Prostate gland (tissue), 2 donors: Measurements from ENCODE around the gene BDH1.

Experiments
- POLR2AphosphoS5 ChIP-seq: sonication (generic); formaldehyde crosslinking; IDR thresholded peaks from one replicate; pipeline ENCODE4 v1.6.1; 2017; ENCODE audit warnings: antibody characterized with exemption
- TF ChIP-seq, protein P1 (sequence below), 4 experiments: fragments of 200-600 bp in 2 of 4; fragments of 450-650 bp in 2 of 4; sonication (generic) in 2 of 4; IDR thresholded peaks; 1 replicate in 3 of 4; 2 replicates in 1 of 4; pipeline ENCODE4 v1.5.1; 2016 to 2019; ENCODE audit warnings: antibody characterized with exemption in 4 of 4, mild to moderate bottlenecking in 2 of 4, moderate library complexity in 2 of 4

DNA sequence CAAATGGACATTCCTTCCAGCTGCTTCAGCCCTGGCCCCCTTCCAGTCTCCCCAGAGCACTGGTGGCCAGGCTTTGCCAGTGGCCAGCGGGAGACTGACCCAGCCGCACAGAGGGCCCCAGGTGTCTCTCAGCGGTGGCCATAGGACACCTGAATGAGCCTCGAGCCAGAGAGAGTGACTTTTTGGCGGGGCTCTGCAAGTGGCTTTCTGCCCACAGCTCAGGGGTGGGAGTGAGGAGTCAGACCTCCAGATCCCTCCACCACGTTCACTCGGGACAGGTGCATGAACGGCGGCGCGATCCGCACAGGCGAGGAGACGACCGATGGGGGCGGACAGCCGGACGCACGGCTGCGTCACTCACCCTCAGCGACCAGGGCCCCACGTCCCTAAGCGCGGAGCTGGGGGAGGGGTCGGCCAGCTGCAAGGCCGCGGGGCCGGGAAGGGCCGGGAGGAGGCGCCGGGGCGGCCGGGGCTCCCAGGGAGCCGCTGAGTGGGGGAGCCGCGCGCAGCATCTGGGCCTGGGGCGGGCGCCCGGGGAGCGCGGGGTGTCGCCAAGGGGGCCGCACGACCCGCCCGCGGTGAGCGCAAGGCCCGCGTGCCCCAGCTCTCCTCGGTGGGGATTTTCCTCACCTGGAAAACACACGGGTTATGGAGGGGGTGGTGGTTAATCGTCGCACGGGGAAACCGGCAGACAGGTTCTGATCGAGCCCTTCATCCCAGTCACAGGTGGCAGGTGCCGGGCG, 57.1 kb downstream of the BDH1 start:
- TF ChIP-seq, protein P1, sequence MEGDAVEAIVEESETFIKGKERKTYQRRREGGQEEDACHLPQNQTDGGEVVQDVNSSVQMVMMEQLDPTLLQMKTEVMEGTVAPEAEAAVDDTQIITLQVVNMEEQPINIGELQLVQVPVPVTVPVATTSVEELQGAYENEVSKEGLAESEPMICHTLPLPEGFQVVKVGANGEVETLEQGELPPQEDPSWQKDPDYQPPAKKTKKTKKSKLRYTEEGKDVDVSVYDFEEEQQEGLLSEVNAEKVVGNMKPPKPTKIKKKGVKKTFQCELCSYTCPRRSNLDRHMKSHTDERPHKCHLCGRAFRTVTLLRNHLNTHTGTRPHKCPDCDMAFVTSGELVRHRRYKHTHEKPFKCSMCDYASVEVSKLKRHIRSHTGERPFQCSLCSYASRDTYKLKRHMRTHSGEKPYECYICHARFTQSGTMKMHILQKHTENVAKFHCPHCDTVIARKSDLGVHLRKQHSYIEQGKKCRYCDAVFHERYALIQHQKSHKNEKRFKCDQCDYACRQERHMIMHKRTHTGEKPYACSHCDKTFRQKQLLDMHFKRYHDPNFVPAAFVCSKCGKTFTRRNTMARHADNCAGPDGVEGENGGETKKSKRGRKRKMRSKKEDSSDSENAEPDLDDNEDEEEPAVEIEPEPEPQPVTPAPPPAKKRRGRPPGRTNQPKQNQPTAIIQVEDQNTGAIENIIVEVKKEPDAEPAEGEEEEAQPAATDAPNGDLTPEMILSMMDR (IDR thresholded peaks at IDR 0.05), result no peak
- TF ChIP-seq POLR2AphosphoS5, result no peak
